Measurements from ENCODE around the gene PSME1.

PSME1 gene

GRCh38 chr14:24172261-24172860 lies 36.4 kb downstream of the PSME1 start:
- no peak for DNase-seq (ENCODE audit: low read depth)

- DNase-seq (ENCODE audit: low read depth), result no peak
Measured at GRCh38 chr14:24172871-24173281, 36.9 kb downstream of the PSME1 start.

GRCh38 chr14:24176599-24176998 lies 40.6 kb downstream of the PSME1 start:
- no peak for DNase-seq (ENCODE audit: low read depth)

- DNase-seq (ENCODE audit: low read depth), result no peak
Measured at GRCh38 chr14:24177041-24177825, 41.2 kb downstream of the PSME1 start.

GRCh38 chr14:24177891-24178290 lies 41.9 kb downstream of the PSME1 start:
- DNase-seq (ENCODE audit: low read depth), result no peak

GRCh38 chr14:24178399-24179178 lies 42.6 kb downstream of the PSME1 start:
- no peak for DNase-seq (ENCODE audit: low read depth)

- no peak for DNase-seq (ENCODE audit: low read depth)
Measured at GRCh38 chr14:24179294-24179960, 43.4 kb downstream of the PSME1 start.

GRCh38 chr14:24179961-24180796 lies 44.2 kb downstream of the PSME1 start:
- no peak for DNase-seq (ENCODE audit: low read depth)

- no peak for DNase-seq (ENCODE audit: low read depth)
Measured at GRCh38 chr14:24181371-24182077, 45.5 kb downstream of the PSME1 start.

- DNase-seq (ENCODE audit: low read depth), result no peak
Measured at GRCh38 chr14:24182110-24182882, 46.3 kb downstream of the PSME1 start.

GRCh38 chr14:24183014-24183481 lies 47.1 kb downstream of the PSME1 start:
- DNase-seq (ENCODE audit: low read depth), result no peak

GRCh38 chr14:24184104-24184970 lies 48.3 kb downstream of the PSME1 start:
- DNase-seq (ENCODE audit: low read depth), result no peak

- DNase-seq (ENCODE audit: low read depth), result no peak
Measured at GRCh38 chr14:24185026-24185425, 49.0 kb downstream of the PSME1 start.

GRCh38 chr14:24185741-24186140 lies 49.7 kb downstream of the PSME1 start:
- no peak for DNase-seq (ENCODE audit: low read depth)

- DNase-seq (ENCODE audit: low read depth), result no peak
Measured at GRCh38 chr14:24186831-24187538, 51.0 kb downstream of the PSME1 start.

- no peak for DNase-seq (ENCODE audit: low read depth)
Measured at GRCh38 chr14:24187539-24187915, 51.5 kb downstream of the PSME1 start.

All from stimulated activated CD8-positive, alpha-beta memory T cell treated with anti-CD3 and anti-CD28 coated beads, Interleukin-15, amount 100 ng/mL, for 1 hour (primary cell).